ENCODE measurements around the gene MRPL12.
A peak's percentile ranks its signal among the peaks of the same experiment; 100 is the strongest.
"Not testable (repeated sequence)": the region's sequence is repeated elsewhere in the genome, so short reads cannot be mapped to it uniquely, and the experiment has no call there.

MRPL12 gene

GRCh38 chr17:81738801-81739393 is 35.7 kb downstream of the MRPL12 start:
- H3K4me3 ChIP-seq (ENCODE audit: low read depth in 1 of 2, low read length in 2 of 2): no peak overlapping the region
- peaks cover 9% of the 10 kb centered on the region for H3K27me3 ChIP-seq (ENCODE audit: insufficient read depth, low read length, poor library complexity)
- H3K27ac ChIP-seq (ENCODE audit: low read length): no peak overlapping the region
- no peaks in the 10 kb centered on the region for H3K79me2 ChIP-seq (ENCODE audit: insufficient read depth, low read length)
- ATAC-seq (ENCODE audit: insufficient read depth, low read depth) (no peak), DNase-seq (no peak)
- no peak overlapping the region for H2AFZ ChIP-seq (ENCODE audit: low read depth, low read length)
- H3K4me2 ChIP-seq (ENCODE audit: insufficient read depth, low read length): no peak overlapping the region
- H3K36me3 ChIP-seq (ENCODE audit: insufficient read depth, low read length): no peaks in the 10 kb centered on the region
- H4K20me1 ChIP-seq (ENCODE audit: insufficient read depth, low read length): peaks cover 5% of the 10 kb centered on the region; the same call in 1 of the 2 replicates
- H3K4me1 ChIP-seq (ENCODE audit: insufficient read depth, low read length): peaks cover 3% of the 10 kb centered on the region; the same call in 1 of the 2 replicates
- H3K9ac ChIP-seq (ENCODE audit: low read depth, low read length): no peak overlapping the region
- TF ChIP-seq EZH2 (IDR thresholded peaks at IDR 0.05; ENCODE audit: borderline replicate concordance, low read depth, low read length, severe bottlenecking) (no peak), CTCF (IDR thresholded peaks at IDR 0.05; ENCODE audit: borderline replicate concordance, extremely low read depth, low read length, poor library complexity, severe bottlenecking) (no peak)
- no peaks in the 10 kb centered on the region for H3K9me3 ChIP-seq (ENCODE audit: insufficient read depth, low read length, severe bottlenecking)

GRCh38 chr17:81739593-81739992 is 36.4 kb downstream of the MRPL12 start:
- not testable (repeated sequence) for H3K27me3 ChIP-seq (ENCODE audit: insufficient read depth, low read length, poor library complexity); H2AFZ ChIP-seq (ENCODE audit: low read depth, low read length); H3K36me3 ChIP-seq (ENCODE audit: insufficient read depth, low read length); H3K4me2 ChIP-seq (ENCODE audit: insufficient read depth, low read length); DNase-seq; H4K20me1 ChIP-seq (ENCODE audit: insufficient read depth, low read length); ATAC-seq (ENCODE audit: insufficient read depth, low read depth); H3K27ac ChIP-seq (ENCODE audit: low read length); H3K4me1 ChIP-seq (ENCODE audit: insufficient read depth, low read length); H3K9ac ChIP-seq (ENCODE audit: low read depth, low read length); H3K4me3 ChIP-seq (ENCODE audit: low read depth in 1 of 2, low read length in 2 of 2); H3K79me2 ChIP-seq (ENCODE audit: insufficient read depth, low read length); H3K9me3 ChIP-seq (ENCODE audit: insufficient read depth, low read length, severe bottlenecking)

- H3K27ac ChIP-seq (ENCODE audit: low read length): no peak overlapping the region
- TF ChIP-seq EZH2 (IDR thresholded peaks at IDR 0.05; ENCODE audit: borderline replicate concordance, low read depth, low read length, severe bottlenecking) (no peak), CTCF (IDR thresholded peaks at IDR 0.05; ENCODE audit: borderline replicate concordance, extremely low read depth, low read length, poor library complexity, severe bottlenecking) (no peak)
- no peaks in the 10 kb centered on the region for H3K9me3 ChIP-seq (ENCODE audit: insufficient read depth, low read length, severe bottlenecking)
- H3K79me2 ChIP-seq (ENCODE audit: insufficient read depth, low read length): no peaks in the 10 kb centered on the region
- H3K4me1 ChIP-seq (ENCODE audit: insufficient read depth, low read length): peaks cover 2% of the 10 kb centered on the region; the same call in 1 of the 2 replicates
- H3K4me3 ChIP-seq (ENCODE audit: low read depth in 1 of 2, low read length in 2 of 2): no peak overlapping the region
- peaks cover 5% of the 10 kb centered on the region; the same call in 1 of the 2 replicates for H4K20me1 ChIP-seq (ENCODE audit: insufficient read depth, low read length)
- H2AFZ ChIP-seq (ENCODE audit: low read depth, low read length): no peak overlapping the region
- ATAC-seq (ENCODE audit: insufficient read depth, low read depth) (no peak; the same call in 2 of the 3 replicates), DNase-seq (no peak)
- H3K9ac ChIP-seq (ENCODE audit: low read depth, low read length): no peak overlapping the region
- peaks cover 2% of the 10 kb centered on the region for H3K27me3 ChIP-seq (ENCODE audit: insufficient read depth, low read length, poor library complexity)
- H3K36me3 ChIP-seq (ENCODE audit: insufficient read depth, low read length): no peaks in the 10 kb centered on the region
- no peak overlapping the region for H3K4me2 ChIP-seq (ENCODE audit: insufficient read depth, low read length)
These were observed 37.3 kb downstream of the MRPL12 start for GRCh38 chr17:81740395-81740961.

- no peak for TF ChIP-seq CTCF (IDR thresholded peaks at IDR 0.05; ENCODE audit: borderline replicate concordance, extremely low read depth, low read length, poor library complexity, severe bottlenecking)
- TF ChIP-seq EZH2 (IDR thresholded peaks at IDR 0.05; ENCODE audit: borderline replicate concordance, low read depth, low read length, severe bottlenecking): no peak
- H3K27me3 ChIP-seq (ENCODE audit: insufficient read depth, low read length, poor library complexity): no peaks in the 10 kb centered on the region
- peak; percentile 22; the same call in 2 of the 3 replicates for ATAC-seq (ENCODE audit: insufficient read depth, low read depth)
- H4K20me1 ChIP-seq (ENCODE audit: insufficient read depth, low read length): peaks cover 5% of the 10 kb centered on the region; the same call in 1 of the 2 replicates
- no peak overlapping the region for H2AFZ ChIP-seq (ENCODE audit: low read depth, low read length)
- H3K4me3 ChIP-seq (ENCODE audit: low read depth in 1 of 2, low read length in 2 of 2): no peak overlapping the region
- H3K4me2 ChIP-seq (ENCODE audit: insufficient read depth, low read length): no peak overlapping the region
- no peaks in the 10 kb centered on the region for H3K36me3 ChIP-seq (ENCODE audit: insufficient read depth, low read length)
- H3K4me1 ChIP-seq (ENCODE audit: insufficient read depth, low read length): no peaks in the 10 kb centered on the region
- H3K27ac ChIP-seq (ENCODE audit: low read length): no peak overlapping the region
- H3K9me3 ChIP-seq (ENCODE audit: insufficient read depth, low read length, severe bottlenecking): no peaks in the 10 kb centered on the region
- no peaks in the 10 kb centered on the region for H3K79me2 ChIP-seq (ENCODE audit: insufficient read depth, low read length)
- H3K9ac ChIP-seq (ENCODE audit: low read depth, low read length): no peak overlapping the region
- DNase-seq: no peak
These were observed 38.0 kb downstream of the MRPL12 start for GRCh38 chr17:81741049-81741593.
